ENCODE results near the gene ENTPD8. TPM values are rescaled to one million over a fixed set of nuclear protein-coding genes. Genes with fewer than 3 reads are reported as not detected.

Gene ENTPD8
- total RNA-seq, 1 donor from 2014 or later, result 0.24 TPM

- H3K9me3 Mint-ChIP-seq (ENCODE audit: unreplicated experiment), result no peaks in the 10 kb centered on the region
- TF ChIP-seq CTCF (IDR thresholded peaks at IDR 0.05), result no peak
- no peaks in the 10 kb centered on the region for H3K4me1 Mint-ChIP-seq (ENCODE audit: unreplicated experiment)
- no peaks in the 10 kb centered on the region for H3K27me3 Mint-ChIP-seq (ENCODE audit: unreplicated experiment)
- no peaks in the 10 kb centered on the region for H3K36me3 Mint-ChIP-seq (ENCODE audit: unreplicated experiment)
- no peak overlapping the region for H3K27ac Mint-ChIP-seq (ENCODE audit: unreplicated experiment)
- H3K4me3 Mint-ChIP-seq (ENCODE audit: unreplicated experiment), result no peak overlapping the region
- no peak for DNase-seq (ENCODE audit: extremely low spot score, unreplicated experiment)
Observed at GRCh38 chr9:137429974-137430722, 11.0 kb downstream of the ENTPD8 start.

- no peaks in the 10 kb centered on the region for H3K27me3 Mint-ChIP-seq (ENCODE audit: unreplicated experiment)
- H3K9me3 Mint-ChIP-seq (ENCODE audit: unreplicated experiment), result no peaks in the 10 kb centered on the region
- no peak overlapping the region for H3K27ac Mint-ChIP-seq (ENCODE audit: unreplicated experiment)
- no peak for DNase-seq (ENCODE audit: extremely low spot score, unreplicated experiment)
- H3K36me3 Mint-ChIP-seq (ENCODE audit: unreplicated experiment), result no peaks in the 10 kb centered on the region
- TF ChIP-seq CTCF (IDR thresholded peaks at IDR 0.05), result no peak
- H3K4me3 Mint-ChIP-seq (ENCODE audit: unreplicated experiment), result no peak overlapping the region
- H3K4me1 Mint-ChIP-seq (ENCODE audit: unreplicated experiment), result peaks cover 2% of the 10 kb centered on the region
Observed at GRCh38 chr9:137429546-137429890, 11.6 kb downstream of the ENTPD8 start.

GRCh38 chr9:137428841-137429545 lies 12.2 kb downstream of the ENTPD8 start:
- H3K27me3 Mint-ChIP-seq (ENCODE audit: unreplicated experiment), result no peaks in the 10 kb centered on the region
- no peaks in the 10 kb centered on the region for H3K36me3 Mint-ChIP-seq (ENCODE audit: unreplicated experiment)
- no peak overlapping the region for H3K4me3 Mint-ChIP-seq (ENCODE audit: unreplicated experiment)
- no peak for TF ChIP-seq CTCF (IDR thresholded peaks at IDR 0.05)
- DNase-seq (ENCODE audit: extremely low spot score, unreplicated experiment), result no peak
- no peaks in the 10 kb centered on the region for H3K9me3 Mint-ChIP-seq (ENCODE audit: unreplicated experiment)
- peaks cover 5% of the 10 kb centered on the region for H3K4me1 Mint-ChIP-seq (ENCODE audit: unreplicated experiment)
- no peak overlapping the region for H3K27ac Mint-ChIP-seq (ENCODE audit: unreplicated experiment)

GRCh38 chr9:137428311-137428630 lies 12.9 kb downstream of the ENTPD8 start:
- H3K4me3 Mint-ChIP-seq (ENCODE audit: unreplicated experiment), result no peak overlapping the region
- DNase-seq (ENCODE audit: extremely low spot score, unreplicated experiment), result no peak
- no peaks in the 10 kb centered on the region for H3K9me3 Mint-ChIP-seq (ENCODE audit: unreplicated experiment)
- H3K36me3 Mint-ChIP-seq (ENCODE audit: unreplicated experiment), result no peaks in the 10 kb centered on the region
- no peak for TF ChIP-seq CTCF (IDR thresholded peaks at IDR 0.05)
- no peak overlapping the region for H3K27ac Mint-ChIP-seq (ENCODE audit: unreplicated experiment)
- no peaks in the 10 kb centered on the region for H3K27me3 Mint-ChIP-seq (ENCODE audit: unreplicated experiment)
- H3K4me1 Mint-ChIP-seq (ENCODE audit: unreplicated experiment), result peaks cover 5% of the 10 kb centered on the region

GRCh38 chr9:137427454-137428310 lies 13.5 kb downstream of the ENTPD8 start:
- no peaks in the 10 kb centered on the region for H3K9me3 Mint-ChIP-seq (ENCODE audit: unreplicated experiment)
- H3K36me3 Mint-ChIP-seq (ENCODE audit: unreplicated experiment), result no peaks in the 10 kb centered on the region
- H3K4me3 Mint-ChIP-seq (ENCODE audit: unreplicated experiment), result no peak overlapping the region
- no peaks in the 10 kb centered on the region for H3K27me3 Mint-ChIP-seq (ENCODE audit: unreplicated experiment)
- H3K4me1 Mint-ChIP-seq (ENCODE audit: unreplicated experiment), result peaks cover 5% of the 10 kb centered on the region
- no peak for DNase-seq (ENCODE audit: extremely low spot score, unreplicated experiment)
- no peak for TF ChIP-seq CTCF (IDR thresholded peaks at IDR 0.05)
- H3K27ac Mint-ChIP-seq (ENCODE audit: unreplicated experiment), result no peak overlapping the region
